Measurements from ENCODE around the gene CBL. TPM values are rescaled to one million over a fixed set of nuclear protein-coding genes. Genes with fewer than 3 reads are reported as not detected.

The CBL gene
- total RNA-seq, 1 donor from 2014 or later: 39.0 TPM

GRCh38 chr11:119329320-119329719 lies 123.2 kb downstream of the CBL start:
- no peak overlapping the region for H3K27ac ChIP-seq
- no peaks in the 10 kb centered on the region for H3K27me3 ChIP-seq (ENCODE audit: low read depth)
- H3K4me3 ChIP-seq: no peak overlapping the region
- DNase-seq (no peak), ATAC-seq (no peak)
- H3K4me1 ChIP-seq: no peaks in the 10 kb centered on the region
- H3K9me3 ChIP-seq: no peaks in the 10 kb centered on the region
- TF ChIP-seq CTCF (IDR thresholded peaks at IDR 0.05): no peak
- no peaks in the 10 kb centered on the region for H3K36me3 ChIP-seq
- intact Hi-C loops (cut with DNase I): no loop called here

- H3K27me3 ChIP-seq (ENCODE audit: low read depth): no peaks in the 10 kb centered on the region
- ATAC-seq (no peak), DNase-seq (no peak)
- H3K9me3 ChIP-seq: no peaks in the 10 kb centered on the region
- H3K4me1 ChIP-seq: peaks cover 6% of the 10 kb centered on the region
- intact Hi-C loops (cut with DNase I): no loop called here
- no peak overlapping the region for H3K27ac ChIP-seq
- no peak overlapping the region for H3K4me3 ChIP-seq
- no peaks in the 10 kb centered on the region for H3K36me3 ChIP-seq
- no peak for TF ChIP-seq CTCF (IDR thresholded peaks at IDR 0.05)
Observed at GRCh38 chr11:119330237-119330636, 124.1 kb downstream of the CBL start.

- TF ChIP-seq CTCF (IDR thresholded peaks at IDR 0.05): no peak
- Histone ChIP-seq H3K4me3 (no peak overlapping the region), H3K9me3 (no peaks in the 10 kb centered on the region), H3K4me1 (peaks cover 18% of the 10 kb centered on the region), H3K27ac (no peak overlapping the region), H3K27me3 (ENCODE audit: low read depth) (no peaks in the 10 kb centered on the region), H3K36me3 (peaks cover 12% of the 10 kb centered on the region)
- DNase-seq (no peak), ATAC-seq (no peak)
- intact Hi-C loops (cut with DNase I): no loop called here
Observed at GRCh38 chr11:119332111-119332765, 126.1 kb downstream of the CBL start.

- peak within 1 kb of the TSS; percentile 87 for H3K27ac ChIP-seq
- no peak for TF ChIP-seq CTCF (IDR thresholded peaks at IDR 0.05)
- H3K4me3 ChIP-seq: peak within 1 kb of the TSS; percentile 93
- intact Hi-C loops (cut with DNase I): no loop called here
- peaks cover 36% of the 10 kb centered on the region for H3K4me1 ChIP-seq
- DNase-seq: peak; percentile 92
- H3K9me3 ChIP-seq: no peaks in the 10 kb centered on the region
- H3K36me3 ChIP-seq: peaks cover 13% of the 10 kb centered on the region
- ATAC-seq: peak; percentile 96 to 98
- H3K27me3 ChIP-seq (ENCODE audit: low read depth): peaks cover 1% of the 10 kb centered on the region
Observed at GRCh38 chr11:119334174-119334930, 128.2 kb downstream of the CBL start, which contains the start of gene RNF26. TSS of gene RNF26 (plus strand) at chr11:119334527. CDS start at chr11:119335123, 596 bp downstream.

GRCh38 chr11:119335091-119335654 lies 129.0 kb downstream of the CBL start:
- H3K36me3 ChIP-seq: peaks cover 13% of the 10 kb centered on the region
- ATAC-seq: no peak
- intact Hi-C loops (cut with DNase I): no loop called here
- H3K4me1 ChIP-seq: peaks cover 44% of the 10 kb centered on the region
- no peak for DNase-seq
- peaks cover 9% of the 10 kb centered on the region for H3K27me3 ChIP-seq (ENCODE audit: low read depth)
- no peak for TF ChIP-seq CTCF (IDR thresholded peaks at IDR 0.05)
- no peak overlapping the region for H3K27ac ChIP-seq
- H3K4me3 ChIP-seq: peak overlapping the region; percentile 93
- H3K9me3 ChIP-seq: no peaks in the 10 kb centered on the region
